ENCODE results near the gene RLF. TPM values are rescaled to one million over a fixed set of nuclear protein-coding genes. Genes with fewer than 3 reads are reported as not detected.

RLF gene
- total and polyA plus RNA-seq, 9 of the 15 experiments (the other 6 are each of a cell fraction or from before 2014, with no cell fraction given): 3.6 to 35.0 (median 21.2) TPM

DNA sequence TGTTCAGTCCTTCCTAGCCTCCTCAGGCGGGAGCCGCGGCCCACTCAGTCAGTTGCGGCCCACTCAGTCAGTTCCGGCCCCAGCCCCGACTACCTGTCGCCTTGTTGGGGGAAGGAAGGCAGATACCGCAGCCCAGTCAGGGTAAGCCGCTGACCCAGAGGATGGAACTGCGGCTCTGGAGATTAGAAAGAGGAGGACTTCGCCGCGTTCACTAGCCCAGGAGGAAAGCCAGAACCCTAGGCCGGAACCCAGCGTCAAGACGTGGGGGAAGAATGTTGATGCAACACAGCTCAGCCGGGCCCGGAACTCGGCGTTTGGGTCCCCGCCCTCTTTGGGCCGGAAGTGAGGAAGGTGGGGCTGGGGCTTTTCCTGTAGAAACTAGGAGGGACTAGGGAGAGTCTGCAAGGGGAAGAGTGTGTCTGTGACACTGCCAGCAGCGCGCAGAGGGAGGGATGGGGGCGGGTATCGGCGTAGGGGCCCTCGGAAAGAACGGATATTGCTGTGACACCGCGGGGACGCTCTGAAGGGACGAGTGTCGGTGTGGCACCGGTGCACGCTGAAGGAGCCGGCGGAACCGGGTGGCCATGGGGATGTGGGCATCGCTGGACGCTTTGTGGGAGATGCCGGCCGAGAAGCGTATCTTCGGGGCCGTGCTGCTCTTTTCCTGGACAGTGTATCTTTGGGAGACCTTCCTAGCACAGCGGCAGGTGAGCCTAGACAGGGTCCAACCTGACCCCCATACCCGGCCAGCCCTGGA, 96.7 kb downstream of the RLF start, which contains the start of gene ZMPSTE24 (continued):
- no peak for TF ChIP-seq MAFG (tag; conservative IDR thresholded peaks at IDR 0.05)
- TF ChIP-seq, protein P1, sequence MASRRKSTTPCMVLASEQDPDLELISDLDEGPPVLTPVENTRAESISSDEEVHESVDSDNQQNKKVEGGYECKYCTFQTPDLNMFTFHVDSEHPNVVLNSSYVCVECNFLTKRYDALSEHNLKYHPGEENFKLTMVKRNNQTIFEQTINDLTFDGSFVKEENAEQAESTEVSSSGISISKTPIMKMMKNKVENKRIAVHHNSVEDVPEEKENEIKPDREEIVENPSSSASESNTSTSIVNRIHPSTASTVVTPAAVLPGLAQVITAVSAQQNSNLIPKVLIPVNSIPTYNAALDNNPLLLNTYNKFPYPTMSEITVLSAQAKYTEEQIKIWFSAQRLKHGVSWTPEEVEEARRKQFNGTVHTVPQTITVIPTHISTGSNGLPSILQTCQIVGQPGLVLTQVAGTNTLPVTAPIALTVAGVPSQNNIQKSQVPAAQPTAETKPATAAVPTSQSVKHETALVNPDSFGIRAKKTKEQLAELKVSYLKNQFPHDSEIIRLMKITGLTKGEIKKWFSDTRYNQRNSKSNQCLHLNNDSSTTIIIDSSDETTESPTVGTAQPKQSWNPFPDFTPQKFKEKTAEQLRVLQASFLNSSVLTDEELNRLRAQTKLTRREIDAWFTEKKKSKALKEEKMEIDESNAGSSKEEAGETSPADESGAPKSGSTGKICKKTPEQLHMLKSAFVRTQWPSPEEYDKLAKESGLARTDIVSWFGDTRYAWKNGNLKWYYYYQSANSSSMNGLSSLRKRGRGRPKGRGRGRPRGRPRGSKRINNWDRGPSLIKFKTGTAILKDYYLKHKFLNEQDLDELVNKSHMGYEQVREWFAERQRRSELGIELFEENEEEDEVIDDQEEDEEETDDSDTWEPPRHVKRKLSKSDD (conservative IDR thresholded peaks at IDR 0.05; ENCODE audit: low read length): no peak; the same call in 1 of the 2 replicates
- no peak for TF ChIP-seq ZBTB34 (CRISPR knock-in tag; IDR thresholded peaks at IDR 0.05)
- TF ChIP-seq MCM2 (IDR thresholded peaks at IDR 0.05; ENCODE audit: low read depth): no peak
- TF ChIP-seq CBX1 (IDR thresholded peaks at IDR 0.05; ENCODE audit: low read depth): no peak
- no peak for TF ChIP-seq TSC22D4 (tag; IDR thresholded peaks at IDR 0.05)
- peak; percentile 95 for TF ChIP-seq TAF9B (IDR thresholded peaks at IDR 0.05; ENCODE audit: partially characterized antibody)
- no peak for TF ChIP-seq ZC3H4 (CRISPR knock-in tag; IDR thresholded peaks at IDR 0.05; ENCODE audit: borderline replicate concordance)
- TF ChIP-seq ZBTB1 (CRISPR knock-in tag; IDR thresholded peaks at IDR 0.05; ENCODE audit: borderline replicate concordance, low read depth): no peak; the same call in 1 of the 2 replicates
- peak; percentile 88 for TF ChIP-seq POLR2G (IDR thresholded peaks at IDR 0.05; ENCODE audit: low read depth, low read length)
- TF ChIP-seq NFRKB (IDR thresholded peaks at IDR 0.05; ENCODE audit: low read depth): peak; percentile 94
- no peak for TF ChIP-seq ZNF146 (CRISPR knock-in tag; IDR thresholded peaks at IDR 0.05; ENCODE audit: unreplicated experiment)
- TF ChIP-seq MEF2A (IDR thresholded peaks at IDR 0.05; ENCODE audit: control insufficient read depth, low read depth, low read length): no peak; the same call in 1 of the 2 replicates
- TF ChIP-seq CHD4 (IDR thresholded peaks at IDR 0.05; ENCODE audit: insufficient read depth, insufficient replicate concordance, low read depth, low read length, poor library complexity, severe bottlenecking): no peak
- TF ChIP-seq PURB (CRISPR knock-in tag; IDR thresholded peaks at IDR 0.05; ENCODE audit: low read depth): no peak
- TF ChIP-seq ZNF644 (tag; IDR thresholded peaks at IDR 0.05; ENCODE audit: low read depth): no peak; the same call in 1 of the 2 replicates
- no peak for TF ChIP-seq ZNF699 (CRISPR knock-in tag; IDR thresholded peaks at IDR 0.05; ENCODE audit: insufficient replicate concordance)
- TF ChIP-seq E2F8 (IDR thresholded peaks at IDR 0.05; ENCODE audit: low read depth, partially characterized antibody): peak; percentile 97
